ENCODE results near the gene FRAT1.
"Not testable (repeated sequence)": the region's sequence is repeated elsewhere in the genome, so short reads cannot be mapped to it uniquely, and the experiment has no call there.

The FRAT1 gene

GRCh38 chr10:97318772-97319651, at the start of gene FRAT1:
FRAT1 (plus strand) TSS chr10:97319271; CDS start chr10:97319454, 183 bp downstream.
- DNase-seq: peak; percentile 86

GRCh38 chr10:97270523-97271154, 48.4 kb upstream of the FRAT1 start:
- no peak for DNase-seq

DNA sequence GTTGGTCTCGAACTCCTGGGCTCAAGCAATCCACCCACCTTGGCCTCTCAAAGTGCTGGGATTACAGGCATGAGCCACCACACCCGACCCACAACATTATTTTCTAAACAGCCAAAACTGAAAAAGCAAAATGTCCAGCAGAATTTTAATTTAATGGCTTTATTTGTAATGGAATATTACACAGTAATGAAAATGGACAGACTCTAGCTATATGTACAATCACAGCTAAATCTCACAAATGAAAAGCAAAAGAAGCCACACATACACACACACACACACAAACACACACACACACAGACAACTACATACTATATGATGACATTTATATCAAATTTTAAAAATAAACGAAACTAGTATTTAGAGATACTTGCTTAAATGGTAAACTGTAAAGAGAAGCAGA, 45.4 kb upstream of the FRAT1 start:
- no peak for DNase-seq

DNA sequence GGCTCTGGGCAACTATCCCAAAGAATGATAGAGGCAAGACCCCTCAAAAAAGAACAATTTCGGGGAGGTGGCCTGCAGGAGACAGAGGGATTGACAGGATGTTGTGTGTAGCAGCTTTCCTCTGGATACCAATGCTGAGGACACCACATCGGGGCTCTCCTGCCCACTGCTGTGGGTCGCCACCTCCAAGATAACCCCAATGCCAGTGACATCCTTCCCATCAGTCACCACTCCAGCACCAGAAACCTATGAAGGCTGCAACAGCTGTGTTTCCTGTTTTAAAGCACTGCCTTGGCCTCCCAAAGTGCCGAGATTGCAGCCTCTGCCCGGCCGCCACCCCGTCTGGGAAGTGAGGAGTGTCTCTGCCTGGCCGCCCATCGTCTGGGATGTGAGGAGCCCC, 44.2 kb upstream of the FRAT1 start:
- no peak for DNase-seq

GRCh38 chr10:97277551-97277950, 41.5 kb upstream of the FRAT1 start:
- DNase-seq: no peak

- peak; percentile 68 for DNase-seq
These were observed 40.5 kb upstream of the FRAT1 start for GRCh38 chr10:97278491-97278989.

- no peak for DNase-seq
These were observed 39.8 kb upstream of the FRAT1 start for GRCh38 chr10:97279121-97279815.

- no peak for DNase-seq
These were observed 38.3 kb upstream of the FRAT1 start for GRCh38 chr10:97280783-97281182.

- DNase-seq: not testable (repeated sequence)
These were observed 29.0 kb upstream of the FRAT1 start for GRCh38 chr10:97290076-97290475.

DNA sequence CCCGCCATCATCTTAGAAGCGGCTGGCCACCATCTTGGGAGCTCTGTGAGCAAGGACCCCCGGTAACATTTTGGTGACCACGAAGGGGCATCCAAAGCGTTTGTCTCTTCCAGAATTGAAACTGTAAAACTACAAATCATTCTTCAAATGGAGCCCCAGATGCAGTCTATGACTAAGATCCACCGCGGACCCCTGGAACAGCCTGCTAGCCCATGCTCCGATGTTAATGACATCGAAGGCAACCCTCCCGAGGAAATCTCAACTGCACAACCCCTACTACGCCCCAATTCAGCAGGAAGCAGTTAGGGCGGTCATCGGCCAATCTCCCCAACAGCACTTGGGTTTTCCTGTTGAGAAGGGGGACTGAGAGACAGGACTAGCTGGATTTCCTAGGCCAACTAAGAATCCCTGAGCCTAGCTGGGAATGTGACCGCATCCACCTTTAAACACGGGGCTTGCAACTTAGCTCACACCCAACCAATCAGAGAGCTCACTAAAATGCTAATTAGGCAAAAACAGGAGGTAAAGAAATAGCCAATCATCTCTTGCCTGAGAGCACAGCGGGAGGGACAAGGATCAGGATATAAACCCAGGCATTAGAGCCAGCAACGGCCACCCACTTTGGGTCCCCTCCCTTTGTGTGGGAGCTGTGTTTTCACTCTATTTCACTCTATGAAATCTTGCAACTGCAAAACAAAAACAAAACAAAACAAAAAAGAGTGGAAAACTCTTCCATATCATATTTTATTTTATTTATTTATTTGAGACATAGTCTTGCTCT, 28.3 kb upstream of the FRAT1 start:
- not testable (repeated sequence) for DNase-seq

DNA sequence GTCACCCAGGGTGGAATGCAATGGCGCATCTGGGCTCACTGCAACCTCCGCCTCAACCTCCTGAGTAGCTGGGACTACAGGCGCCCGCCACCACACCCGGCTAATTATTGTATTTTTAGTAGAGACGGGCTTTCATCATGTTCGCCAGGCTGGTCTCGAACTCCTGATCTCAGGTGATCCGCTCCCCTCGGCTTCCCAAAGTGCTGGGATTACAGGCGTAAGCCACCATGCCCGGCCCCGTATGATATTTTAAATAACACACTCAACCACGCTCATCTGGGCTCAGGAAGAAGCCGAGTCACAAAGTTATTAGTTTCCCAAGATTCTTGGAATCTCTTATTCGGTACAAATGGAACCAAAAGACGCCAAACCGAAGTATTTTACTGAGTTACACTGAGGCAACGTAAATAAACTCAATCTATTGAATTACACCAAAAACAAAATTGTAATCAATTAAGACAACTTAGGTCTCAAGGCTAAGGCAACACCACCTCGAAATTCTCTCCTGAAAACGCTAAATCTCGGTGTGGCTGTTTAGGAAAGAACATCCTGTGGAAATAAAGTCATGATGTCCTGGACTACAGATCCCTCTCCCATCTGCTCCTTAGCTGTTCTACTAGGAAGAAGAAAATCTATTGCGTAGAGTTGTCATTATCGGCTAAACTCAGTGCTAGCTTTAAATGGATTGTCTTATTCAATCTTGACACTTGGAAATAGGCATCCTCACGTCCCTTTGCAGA, 27.5 kb upstream of the FRAT1 start:
- DNase-seq: no peak

- peak; percentile 99 for DNase-seq
These were observed 26.8 kb upstream of the FRAT1 start, which contains the start of gene ARHGAP19 for GRCh38 chr10:97292097-97292861. ARHGAP19 (minus strand) TSS chr10:97292637; CDS start chr10:97292627, 10 bp downstream.

DNA sequence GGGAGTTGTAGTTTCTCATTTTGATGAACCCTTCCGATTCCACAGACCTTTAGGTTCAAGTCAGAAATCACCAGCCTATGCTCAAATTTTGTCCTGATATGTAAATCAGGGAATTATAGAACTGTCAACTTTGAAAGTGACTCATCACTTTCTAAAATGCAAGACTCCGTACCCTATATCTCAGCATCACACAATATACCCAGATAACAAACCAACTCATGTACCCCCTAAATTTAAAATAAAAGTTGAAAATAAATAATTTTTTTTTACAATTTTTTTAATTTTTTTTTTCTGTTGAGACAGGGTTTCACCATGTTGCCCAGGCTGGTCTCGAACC, 26.2 kb upstream of the FRAT1 start:
- no peak for DNase-seq

GRCh38 chr10:97297556-97298222, 21.4 kb upstream of the FRAT1 start:
- DNase-seq: no peak

DNA sequence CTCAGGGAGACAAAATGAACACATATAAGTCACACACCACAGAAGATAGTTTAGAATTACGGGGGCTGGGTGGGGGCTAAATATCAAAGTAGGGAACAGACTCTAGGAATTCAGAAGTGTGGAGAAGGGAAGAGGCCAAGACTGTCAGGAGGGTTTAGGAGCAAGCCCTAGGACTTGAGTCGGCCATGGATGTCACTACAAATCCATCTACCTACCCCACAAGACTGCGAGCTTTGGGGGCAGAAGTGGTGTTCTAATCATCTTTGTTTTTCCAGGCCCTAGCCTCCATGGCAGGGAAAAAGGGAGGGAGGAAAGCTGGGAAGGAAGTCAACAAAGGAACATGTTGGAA, 20.9 kb upstream of the FRAT1 start:
- DNase-seq: no peak

DNA sequence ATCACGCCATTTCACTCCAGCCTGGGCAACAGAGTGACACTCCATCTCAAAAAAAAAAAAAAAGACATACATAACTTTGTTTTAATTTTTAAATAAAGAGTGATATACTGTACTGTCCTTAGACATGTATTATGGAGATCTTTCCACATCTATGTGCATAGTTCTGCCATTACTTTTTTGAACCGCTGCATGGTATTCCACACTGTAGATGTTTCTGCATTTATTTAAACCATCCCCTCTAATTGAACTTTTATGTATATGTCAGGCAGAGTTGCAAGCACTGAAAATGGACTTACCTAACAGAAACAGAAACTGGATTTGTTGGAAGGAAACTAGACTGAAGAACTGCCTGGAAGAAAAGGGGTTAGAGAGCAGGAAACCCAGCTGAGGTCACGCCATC, 18.1 kb upstream of the FRAT1 start:
- no peak for DNase-seq

GRCh38 chr10:97302088-97302791, 16.8 kb upstream of the FRAT1 start:
- DNase-seq: no peak

- no peak for DNase-seq
These were observed 11.6 kb upstream of the FRAT1 start for GRCh38 chr10:97307441-97307840.

DNA sequence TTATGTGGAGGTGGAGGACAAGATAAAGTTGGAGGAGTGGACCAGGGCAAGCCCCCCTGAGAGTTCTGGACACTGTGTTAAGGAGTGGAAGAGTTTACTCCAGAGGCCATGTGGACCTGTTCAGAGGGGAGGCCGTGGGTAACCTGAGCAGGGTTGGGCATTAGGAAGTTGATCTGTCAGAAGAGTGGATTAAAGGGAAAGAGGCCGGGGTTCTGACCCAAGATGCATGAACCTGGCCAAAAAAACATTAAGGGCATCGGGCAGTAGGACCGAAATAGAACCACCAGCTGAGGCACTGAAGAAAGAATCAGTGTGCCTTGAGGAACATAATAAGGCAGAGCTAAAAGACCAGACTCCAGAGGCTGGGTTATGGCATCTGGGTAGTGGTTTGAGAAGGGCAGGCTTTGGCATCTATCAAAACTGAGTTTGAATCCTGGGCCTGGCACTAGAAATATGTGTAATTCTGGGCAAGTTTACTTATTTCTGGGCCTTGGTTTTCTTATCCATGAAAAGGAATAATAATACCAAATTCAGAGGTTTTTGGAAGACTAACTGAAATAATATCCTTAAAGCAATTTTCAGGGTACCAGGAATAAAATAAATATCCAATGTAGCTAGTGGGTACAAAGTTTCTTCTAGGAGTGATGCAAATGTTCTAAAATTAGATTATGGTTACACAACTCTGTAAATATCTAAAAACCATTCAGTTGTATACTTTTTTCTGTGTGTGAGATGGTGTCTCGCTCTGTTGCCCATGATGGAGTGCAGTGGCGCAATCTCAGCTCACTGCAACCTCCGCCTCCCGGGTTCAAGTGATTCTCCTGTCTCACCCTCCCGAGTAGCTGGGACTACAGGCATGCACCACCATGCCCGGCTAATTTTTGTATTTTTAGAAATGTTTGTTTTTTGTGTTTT, 10.9 kb upstream of the FRAT1 start:
- no peak for DNase-seq
